Stomach (tissue), 4 donors: ENCODE data around the gene WASHC1.
"Not testable (repeated sequence)": the region's sequence is repeated elsewhere in the genome, so short reads cannot be mapped to it uniquely, and the experiment has no call there.

Source experiments
- CTCF ChIP-seq, 7 experiments: fragments of 450-650 bp in 4 of 7; fragments of 200-600 bp in 3 of 7; sonication (generic) in 3 of 7; IDR thresholded peaks; one replicate each; pipeline ENCODE4 v1.5.1; 2016 to 2019; ENCODE audit warnings: antibody characterized with exemption in 7 of 7, control low read depth in 2 of 7, mild to moderate bottlenecking in 1 of 7
- EP300 ChIP-seq: sonication (generic); formaldehyde crosslinking; IDR thresholded peaks from one replicate; pipeline ENCODE4 v1.6.1; 2017; ENCODE audit warnings: antibody characterized with exemption
- POLR2A ChIP-seq, 4 donors: fragments of 450-650 bp; IDR thresholded peaks; one replicate each; pipeline ENCODE4 v1.6.1; 2016; ENCODE audit warnings: antibody characterized with exemption in 4 of 4, control low read depth in 2 of 4, mild to moderate bottlenecking in 1 of 4, moderate library complexity in 1 of 4

- TF ChIP-seq CTCF (IDR thresholded peaks at IDR 0.05) = peak in 2 of 7 experiments; percentile 16 to 55
- not testable (repeated sequence) for TF ChIP-seq EP300; POLR2A (IDR thresholded peaks at IDR 0.05)
These were observed 18.1 kb downstream of the WASHC1 start for GRCh38 chr9:11206-11605.
